MM.1S (cell line): ENCODE results near the gene CAPZA1.

ENCODE experiments used
- DNase-seq: peaks from one replicate; pipeline ENCODE4 v3.0.0-alpha.2; 2015
- H2AFZ ChIP-seq: fragments of 300-600 bp; sonication (generic); 2 replicates; pipeline ENCODE4 v1.6.0; 2016; ENCODE audit warnings: antibody characterized with exemption, low read length
- H3F3A ChIP-seq: fragments of 300-600 bp; sonication (generic); 2 replicates; pipeline ENCODE4 v1.6.1; 2016; ENCODE audit warnings: mild to moderate bottlenecking, antibody characterized with exemption, low read length, moderate library complexity, mixed read lengths; ENCODE audit not compliant: insufficient read depth
- H3K27ac ChIP-seq: fragments of 300-600 bp; sonication (generic); 2 replicates; pipeline ENCODE4 v1.5.1; 2016; ENCODE audit warnings: mild to moderate bottlenecking, low read length
- H3K27me3 ChIP-seq: fragments of 300-600 bp; sonication (generic); replicated peaks from 2 replicates; pipeline ENCODE4 v1.6.0; 2016; ENCODE audit warnings: low read length; ENCODE audit not compliant: insufficient read depth
- H3K36me3 ChIP-seq: fragments of 300-600 bp; sonication (generic); replicated peaks from 2 replicates; pipeline ENCODE4 v1.6.1; 2016; ENCODE audit warnings: mild to moderate bottlenecking, low read length, mixed read lengths; ENCODE audit not compliant: insufficient read depth
- H3K4me1 ChIP-seq: fragments of 300-600 bp; sonication (generic); 2 replicates; pipeline ENCODE4 v1.6.1; 2016; ENCODE audit warnings: low read length, mixed read lengths
- H3K4me2 ChIP-seq: fragments of 300-600 bp; sonication (generic); 2 replicates; pipeline ENCODE4 v1.6.0; 2016; ENCODE audit warnings: low read depth, low read length
- H3K4me3 ChIP-seq: fragments of 300-600 bp; sonication (generic); 2 replicates; pipeline ENCODE4 v1.5.1; 2016; ENCODE audit warnings: low read length, mixed read lengths
- H3K79me2 ChIP-seq: fragments of 300-600 bp; sonication (generic); 2 replicates; pipeline ENCODE4 v1.6.1; 2016; ENCODE audit warnings: mixed run types, low read length, mixed read lengths
- H3K9ac ChIP-seq: fragments of 300-600 bp; sonication (generic); 2 replicates; pipeline ENCODE4 v1.6.1; 2016; ENCODE audit warnings: low read length, mixed read lengths
- H3K9me2 ChIP-seq: fragments of 300-600 bp; sonication (generic); replicated peaks from 2 replicates; pipeline ENCODE4 v1.6.1; 2016; ENCODE audit warnings: mild to moderate bottlenecking, low read length, mixed read lengths; ENCODE audit not compliant: insufficient read depth
- H3K9me3 ChIP-seq: fragments of 300-600 bp; sonication (generic); replicated peaks from 2 replicates; pipeline ENCODE4 v1.6.1; 2016; ENCODE audit warnings: mild to moderate bottlenecking, low read length, mixed read lengths; ENCODE audit not compliant: insufficient read depth
- H4K20me1 ChIP-seq: fragments of 300-600 bp; sonication (generic); 2 replicates; pipeline ENCODE4 v1.6.1; 2016; ENCODE audit warnings: mild to moderate bottlenecking, low read length, moderate library complexity, mixed read lengths; ENCODE audit not compliant: insufficient read depth
- CTCF ChIP-seq: fragments of 300-600 bp; sonication (generic); IDR thresholded peaks from 2 replicates; pipeline ENCODE4 v1.5.1; 2016; ENCODE audit warnings: antibody characterized with exemption, low read length, mixed read lengths
- EZH2 ChIP-seq: fragments of 300-600 bp; sonication (generic); optimal IDR thresholded peaks from 2 replicates; pipeline ENCODE3; 2017; ENCODE audit warnings: low read depth, mild to moderate bottlenecking, antibody characterized with exemption, low read length, mixed read lengths
- EZH2phosphoT487 ChIP-seq: fragments of 300-600 bp; sonication (generic); IDR thresholded peaks from 2 replicates; pipeline ENCODE4 v1.6.1; 2018; ENCODE audit warnings: antibody characterized with exemption, low read length

CAPZA1 gene

GRCh38 chr1:112695276-112695675, 75.6 kb downstream of the CAPZA1 start:
- no peaks in the 10 kb centered on the region for H3F3A ChIP-seq
- no peak for TF ChIP-seq EZH2phosphoT487
- no peak for TF ChIP-seq CTCF
- no peak for TF ChIP-seq EZH2

DNA sequence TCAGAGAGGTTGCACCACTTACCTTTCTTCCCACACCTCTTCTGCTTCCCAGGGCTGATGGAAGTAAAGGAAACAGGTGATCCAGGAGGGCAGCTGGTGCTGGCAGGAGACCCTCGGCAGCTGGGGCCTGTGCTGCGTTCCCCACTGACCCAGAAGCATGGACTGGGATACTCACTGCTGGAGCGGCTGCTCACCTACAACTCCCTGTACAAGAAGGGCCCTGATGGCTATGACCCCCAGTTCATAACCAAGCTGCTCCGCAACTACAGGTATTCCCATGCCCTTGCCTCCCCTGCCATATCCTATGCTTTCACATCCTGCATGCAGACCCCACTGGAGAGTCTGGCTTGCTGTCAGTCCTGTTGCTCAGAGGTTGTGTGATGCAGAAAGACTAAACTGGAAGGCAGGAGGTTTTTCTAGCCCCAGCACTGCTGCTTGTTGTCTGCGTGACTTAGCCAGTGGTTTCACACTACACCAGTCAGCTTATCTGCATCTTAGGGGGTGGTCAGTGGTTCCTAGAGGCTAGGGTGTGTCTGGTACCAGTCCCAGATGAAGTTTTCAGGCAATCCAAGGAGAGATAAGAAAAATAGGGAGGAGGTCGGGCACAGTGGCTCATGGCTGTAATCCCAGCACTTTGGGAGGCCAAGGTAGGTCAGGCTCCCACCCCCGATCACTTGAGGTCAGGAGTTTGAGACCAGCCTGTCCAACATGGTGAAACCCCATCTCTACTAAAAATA, 77.1 kb downstream of the CAPZA1 start:
- TF ChIP-seq CTCF (no peak), EZH2phosphoT487 (no peak), EZH2 (no peak)
- Histone ChIP-seq H3K27me3 (no peaks in the 10 kb centered on the region), H3K27ac (no peak overlapping the region), H3K4me3 (no peak overlapping the region), H3K9me2 (no peaks in the 10 kb centered on the region), H3K4me2 (no peak overlapping the region), H3K36me3 (no peaks in the 10 kb centered on the region), H3K4me1 (peaks cover 13% of the 10 kb centered on the region), H3K79me2 (no peaks in the 10 kb centered on the region), H3F3A (no peaks in the 10 kb centered on the region), H2AFZ (no peak overlapping the region), H3K9me3 (no peaks in the 10 kb centered on the region), H4K20me1 (no peaks in the 10 kb centered on the region), H3K9ac (no peak overlapping the region)
- DNase-seq: no peak

More at GRCh38 chr1:112695276-112695675, 75.6 kb downstream of the CAPZA1 start:
- Histone ChIP-seq H3K4me1 (peaks cover 2% of the 10 kb centered on the region), H3K36me3 (no peaks in the 10 kb centered on the region), H4K20me1 (no peaks in the 10 kb centered on the region), H3K79me2 (no peaks in the 10 kb centered on the region), H3K9me3 (no peaks in the 10 kb centered on the region), H3K4me2 (no peak overlapping the region), H3K4me3 (no peak overlapping the region), H3K27ac (no peak overlapping the region), H3K9me2 (no peaks in the 10 kb centered on the region), H3K9ac (no peak overlapping the region), H3K27me3 (no peaks in the 10 kb centered on the region), H2AFZ (no peak overlapping the region)
- no peak for DNase-seq

GRCh38 chr1:112697781-112698201, 78.2 kb downstream of the CAPZA1 start:
- Histone ChIP-seq H3K27me3 (no peaks in the 10 kb centered on the region), H3K4me3 (no peak overlapping the region), H3F3A (no peaks in the 10 kb centered on the region), H4K20me1 (no peaks in the 10 kb centered on the region), H3K27ac (no peak overlapping the region), H2AFZ (no peak overlapping the region), H3K36me3 (no peaks in the 10 kb centered on the region), H3K4me2 (no peak overlapping the region), H3K9ac (no peak overlapping the region), H3K9me2 (no peaks in the 10 kb centered on the region), H3K4me1 (peaks cover 13% of the 10 kb centered on the region), H3K9me3 (no peaks in the 10 kb centered on the region), H3K79me2 (no peaks in the 10 kb centered on the region)
- DNase-seq: no peak
- TF ChIP-seq EZH2 (no peak), CTCF (no peak)
